IPS DF 4.7 (cell line): ENCODE measurements around the gene HOXA7.

ENCODE experiments used
- DNase-seq: peaks from one replicate; pipeline ENCODE4 v3.0.0-alpha.2; 2013; ENCODE audit warnings: low spot score; ENCODE audit errors: extremely low read depth

The HOXA7 gene

GRCh38 chr7:27156508-27156898, at the start of gene HOXA7:
TSS of gene HOXA7 (minus strand) at chr7:27156675. CDS start at chr7:27156545, 130 bp downstream.
- no peak for DNase-seq

GRCh38 chr7:27205325-27206280, 49.1 kb upstream of the HOXA7 start:
- DNase-seq, result no peak

DNA sequence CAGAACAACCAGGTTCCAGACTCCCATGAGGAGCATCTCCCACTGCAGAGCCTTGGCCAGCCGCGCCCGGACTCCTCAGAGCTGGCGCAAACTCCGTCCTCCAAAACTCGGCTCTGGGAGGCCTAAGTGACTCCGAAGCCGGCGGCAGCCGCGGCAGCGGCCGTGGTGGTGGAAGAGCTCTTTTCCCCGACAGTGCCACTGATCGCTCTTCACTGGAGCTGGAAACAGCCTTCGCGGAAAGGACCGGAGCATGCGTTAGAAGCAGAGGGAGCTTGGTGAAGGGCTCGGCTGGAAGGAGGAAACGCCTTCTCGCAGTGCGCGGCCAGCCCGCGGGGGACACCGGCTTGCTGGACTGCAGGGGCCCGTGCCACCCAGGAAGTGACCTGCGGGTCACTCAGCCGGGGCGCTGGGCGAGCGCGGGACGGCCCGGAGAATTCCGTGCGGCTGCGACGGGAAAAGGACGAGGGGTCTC, 48.4 kb upstream of the HOXA7 start:
- no peak for DNase-seq

DNA sequence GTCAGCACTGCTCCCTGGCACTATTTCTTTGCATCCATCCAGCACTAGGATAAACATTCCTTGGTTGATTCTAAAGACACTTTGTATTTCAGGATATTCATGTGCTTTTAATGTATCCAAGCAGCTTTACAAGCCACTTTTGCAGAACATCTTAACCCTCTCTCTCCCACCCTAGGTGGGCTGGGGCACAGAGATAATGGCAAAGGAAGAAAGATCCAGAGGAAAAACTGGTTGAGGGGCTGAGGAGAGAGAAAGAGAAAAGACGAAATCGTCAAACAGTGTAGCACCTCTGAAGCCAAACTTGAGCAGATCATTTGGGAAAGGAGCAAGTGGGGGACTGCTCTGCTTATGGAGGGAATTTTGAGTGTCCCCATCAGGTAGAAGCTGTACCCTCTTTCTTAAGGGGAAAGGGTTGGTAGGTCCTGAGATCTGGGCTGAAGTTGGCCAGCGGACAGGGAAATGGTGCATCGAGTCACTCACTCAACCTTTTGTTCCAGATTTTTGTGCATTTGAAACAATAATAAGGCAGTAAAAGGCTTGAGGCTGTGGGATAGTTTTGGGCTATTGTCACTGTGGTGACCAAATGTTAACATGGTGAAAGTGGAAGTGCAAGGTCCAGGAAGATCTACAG, 47.6 kb upstream of the HOXA7 start:
- no peak for DNase-seq

DNA sequence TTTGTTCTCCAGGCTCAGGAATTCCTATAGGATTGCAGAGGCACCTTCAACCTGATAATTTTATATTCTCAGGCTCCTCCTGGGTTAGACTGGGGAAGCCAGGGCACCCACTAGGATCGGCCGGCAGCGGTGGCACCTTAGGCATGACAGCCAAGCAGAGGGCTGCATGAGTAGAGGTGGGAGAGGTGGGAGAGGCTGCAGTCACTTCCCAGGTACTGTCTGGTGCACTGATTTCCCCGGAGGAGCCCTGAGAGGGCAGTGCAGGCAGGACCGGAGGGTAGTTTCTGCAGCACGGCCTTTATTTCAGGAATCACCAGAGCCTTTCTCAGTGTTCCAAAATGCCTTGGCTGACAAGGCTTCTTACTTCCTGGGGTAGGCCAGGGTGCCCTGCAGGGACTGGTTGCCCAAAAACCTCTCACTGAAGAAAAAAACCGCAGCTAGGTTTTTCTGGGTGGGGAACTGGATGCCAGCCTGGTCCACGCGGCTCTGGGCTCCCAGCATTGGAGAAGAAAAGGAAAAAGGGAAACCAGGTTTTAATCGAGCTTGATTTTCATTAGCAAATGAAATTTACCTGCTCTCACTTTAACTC, 47.0 kb upstream of the HOXA7 start:
- no peak for DNase-seq

DNA sequence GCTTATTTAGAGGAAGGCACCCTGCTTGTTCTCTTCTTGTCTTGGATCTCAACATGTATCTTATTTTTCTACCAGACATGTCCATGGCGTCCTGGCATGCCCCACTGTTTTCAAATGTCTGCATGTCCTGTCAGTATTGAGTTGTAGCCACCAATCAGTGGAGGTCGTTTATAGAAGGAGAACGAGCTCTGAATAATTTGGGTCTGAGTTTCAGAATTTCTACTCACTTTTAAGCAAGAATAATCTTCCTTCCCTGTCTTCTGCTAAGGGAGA, 46.3 kb upstream of the HOXA7 start:
- DNase-seq, result no peak

DNA sequence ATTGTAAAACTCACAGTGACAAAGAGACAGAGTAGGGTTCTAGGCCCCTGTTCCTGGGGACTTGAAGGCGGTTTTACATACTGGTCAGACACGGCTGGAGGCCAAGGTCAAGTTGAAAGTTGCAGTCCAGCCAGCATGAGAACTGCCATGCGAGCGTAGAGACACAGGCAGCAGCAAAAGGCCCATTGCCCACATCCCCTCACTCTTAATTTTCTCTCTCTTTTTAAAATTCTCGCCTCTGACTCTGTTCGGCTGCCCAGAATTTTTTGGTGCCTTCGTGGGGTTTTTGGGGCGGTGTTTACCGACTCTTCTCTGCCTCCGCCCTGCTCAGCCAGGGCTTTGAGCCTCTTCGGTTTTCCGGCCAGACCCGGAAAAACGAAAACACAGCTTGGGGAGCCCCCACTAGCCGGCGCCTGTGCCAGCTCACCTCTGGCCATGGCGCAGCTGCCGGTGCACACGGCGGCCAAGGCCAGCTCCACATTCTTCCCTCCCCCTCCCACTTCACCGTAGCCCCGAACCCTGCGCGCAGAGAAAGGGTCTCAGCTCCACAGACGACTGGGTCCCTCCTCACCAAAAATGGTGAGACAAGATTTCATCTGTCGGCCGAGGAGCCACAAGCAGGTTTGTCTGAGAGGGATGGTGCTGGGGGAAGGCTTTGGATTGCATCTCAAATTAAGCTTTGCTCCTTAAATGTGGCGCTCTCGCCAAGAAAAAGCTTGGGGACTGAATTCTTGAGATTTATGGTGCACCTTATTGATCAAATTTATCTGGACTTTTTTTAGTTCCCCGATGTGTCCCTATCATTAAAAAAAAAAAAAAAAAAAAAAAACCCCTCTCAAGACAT, 45.8 kb upstream of the HOXA7 start:
- DNase-seq, result no peak

DNA sequence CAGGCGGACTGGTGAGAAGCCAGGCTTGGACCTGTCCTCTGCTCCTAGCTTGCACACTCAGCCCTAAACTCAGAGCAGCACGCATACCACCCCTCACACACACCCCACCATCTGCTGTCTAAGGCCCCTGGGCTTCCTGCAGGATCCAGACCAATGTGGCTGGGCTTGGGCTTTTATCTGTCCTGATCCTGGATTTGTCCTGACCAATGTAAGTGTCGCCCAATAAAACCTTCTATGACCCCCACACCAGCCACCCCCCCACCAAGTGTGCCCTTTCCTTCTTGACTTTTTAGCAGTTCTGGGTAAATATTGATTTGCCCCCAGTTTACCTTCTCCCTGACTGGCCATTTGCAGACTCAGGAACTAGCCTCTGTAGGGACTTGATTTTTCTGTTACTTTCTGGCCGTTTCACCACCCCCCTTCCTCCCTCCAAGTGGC, 45.1 kb upstream of the HOXA7 start:
- no peak for DNase-seq

GRCh38 chr7:27200761-27201579, 44.5 kb upstream of the HOXA7 start:
- DNase-seq, result no peak

- no peak for DNase-seq
Observed at GRCh38 chr7:27199849-27200760, 43.6 kb upstream of the HOXA7 start, which contains the start of gene HOXA13. TSS of gene HOXA13 (minus strand) at chr7:27200091. CDS start at chr7:27200077, 14 bp downstream.

DNA sequence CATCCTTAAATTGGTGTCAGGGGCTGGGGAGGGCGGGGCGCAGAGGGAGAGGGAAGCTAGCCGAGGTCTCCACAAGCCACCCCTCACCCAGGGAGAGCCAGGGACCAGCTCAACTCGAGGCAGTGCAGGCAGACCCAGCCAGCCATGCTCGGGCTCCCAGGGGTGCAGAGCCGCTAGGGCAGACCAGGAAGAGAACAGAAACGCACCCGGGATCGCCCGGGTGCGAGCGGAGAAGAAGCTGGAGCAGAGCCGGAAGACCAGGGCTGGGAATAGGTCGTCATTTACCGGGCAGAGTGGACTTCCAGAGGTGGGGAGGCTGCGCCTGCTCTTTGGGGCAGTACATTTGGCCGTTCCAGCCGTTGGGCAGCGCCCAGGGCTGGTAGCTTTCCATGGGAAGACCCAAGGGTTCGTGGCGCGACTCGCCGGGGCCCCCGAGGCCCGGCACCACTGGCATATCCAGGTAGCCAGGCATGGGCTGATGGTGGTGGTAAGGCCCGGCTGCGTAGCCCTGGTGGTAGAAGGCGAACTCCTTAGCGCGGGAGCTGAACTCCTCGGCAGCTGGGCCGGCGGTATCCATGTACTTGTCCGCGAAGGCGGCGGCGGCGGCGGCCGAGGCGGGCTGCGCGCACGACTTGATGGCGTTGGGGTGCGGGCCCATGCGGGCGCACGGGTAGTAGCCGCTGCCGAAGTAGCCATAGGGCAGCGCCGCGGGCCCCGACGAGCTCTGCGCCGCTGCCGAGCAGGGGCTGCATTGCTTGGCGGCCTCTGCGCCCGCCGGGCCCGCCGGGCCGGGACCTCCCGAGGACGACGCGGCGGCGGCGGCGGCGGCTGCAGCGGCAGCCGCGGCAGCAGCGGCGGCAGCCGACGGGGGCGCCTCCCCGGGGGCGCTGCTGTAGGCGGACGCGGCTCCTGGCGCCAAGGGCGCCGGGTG, 42.7 kb upstream of the HOXA7 start:
- DNase-seq, result no peak

GRCh38 chr7:27198138-27198841, 41.8 kb upstream of the HOXA7 start:
- DNase-seq, result no peak

DNA sequence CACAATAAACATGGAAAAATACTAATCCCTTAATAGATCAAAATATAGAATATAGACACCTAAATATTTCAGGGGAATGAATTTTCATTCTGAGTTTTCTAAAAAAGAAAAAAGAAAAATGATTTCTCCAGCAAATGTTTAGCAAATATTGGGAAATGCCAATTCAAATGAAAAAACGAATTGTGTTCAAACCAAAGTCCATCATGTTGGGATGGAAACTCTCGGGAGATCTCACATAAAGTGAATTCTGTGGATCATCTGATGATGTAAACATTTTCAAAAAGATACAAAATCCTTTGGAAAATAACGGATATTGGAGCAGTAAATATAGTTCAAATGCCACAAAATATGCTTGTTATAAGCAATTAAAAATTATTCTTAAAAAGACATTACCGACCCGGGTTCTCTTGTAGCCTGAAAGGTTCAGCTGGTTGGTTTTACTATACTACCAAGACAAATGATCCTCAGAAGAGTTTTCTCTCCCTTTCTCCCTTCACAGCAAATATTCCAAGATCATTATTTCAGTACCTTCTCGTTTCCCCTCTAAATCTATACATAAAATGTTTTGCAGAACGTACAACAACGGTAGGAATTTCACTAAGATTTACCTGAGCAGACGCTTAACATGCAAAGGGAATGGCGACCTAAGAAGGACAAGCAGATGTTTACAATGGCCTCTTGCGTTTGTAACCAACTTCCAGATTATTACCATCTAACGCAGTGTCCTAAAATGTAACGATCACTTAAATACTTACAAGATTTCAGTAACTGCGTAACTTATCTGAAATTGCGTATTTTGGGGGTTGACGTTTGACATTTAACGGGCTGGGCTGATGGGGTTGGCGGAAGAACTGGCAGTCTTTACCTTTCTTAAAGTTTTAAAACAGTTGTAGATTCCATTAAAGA, 40.9 kb upstream of the HOXA7 start:
- no peak for DNase-seq

DNA sequence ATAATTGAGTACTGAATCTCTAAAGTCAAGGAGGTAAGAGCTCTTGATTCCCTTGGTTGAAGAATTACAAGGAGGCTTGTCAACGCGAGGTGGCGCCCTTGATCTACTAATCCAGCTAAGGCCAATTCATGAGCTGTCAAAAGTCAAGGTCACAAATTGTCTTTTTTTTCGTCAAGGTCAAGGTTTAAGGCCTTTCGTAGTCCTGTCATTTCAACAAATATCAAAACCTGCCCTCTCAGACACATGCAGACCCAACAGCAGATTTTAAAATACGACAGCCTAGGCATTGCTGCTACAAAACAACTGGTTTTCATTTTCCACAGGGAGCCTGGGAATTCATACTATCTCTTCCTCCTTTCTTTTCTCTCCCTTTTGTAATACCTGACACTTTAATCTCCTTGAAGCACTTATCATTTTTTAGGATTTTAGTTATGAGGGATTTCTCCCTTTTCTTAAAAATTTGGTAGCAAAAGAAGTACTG, 39.9 kb upstream of the HOXA7 start:
- DNase-seq, result no peak

DNA sequence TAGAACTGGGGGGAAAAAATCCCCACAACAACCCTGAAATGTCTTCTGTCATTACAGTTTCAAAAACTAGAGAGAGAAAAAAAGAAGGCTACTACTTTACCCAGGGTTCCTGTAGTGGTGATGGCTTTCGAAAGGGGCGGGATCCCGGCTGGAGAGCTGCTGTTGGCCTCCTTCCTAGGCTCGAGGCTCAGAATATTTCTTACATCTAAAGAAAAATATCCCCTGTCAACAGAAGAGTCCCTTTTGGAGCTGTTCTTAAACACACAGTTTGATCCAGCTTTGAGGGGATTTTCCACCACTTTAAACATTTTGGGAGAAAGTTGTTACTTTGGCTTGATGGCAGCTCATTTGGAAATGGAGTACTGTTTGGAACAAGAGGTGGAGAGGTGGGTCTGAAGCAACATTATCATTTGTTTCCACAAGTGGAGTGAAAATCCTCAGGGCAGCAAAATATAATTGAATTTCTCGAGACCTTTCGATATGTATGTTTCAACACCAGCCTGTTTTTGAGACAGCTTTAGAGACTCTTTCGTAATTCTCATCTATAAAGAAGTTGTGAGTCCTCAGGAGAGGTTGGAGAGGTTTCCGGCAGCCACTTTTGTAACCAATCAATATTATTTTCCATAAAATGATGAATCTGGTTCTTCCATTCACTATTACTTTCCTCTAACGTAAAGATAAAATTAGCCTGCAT, 38.4 kb upstream of the HOXA7 start:
- DNase-seq, result no peak

DNA sequence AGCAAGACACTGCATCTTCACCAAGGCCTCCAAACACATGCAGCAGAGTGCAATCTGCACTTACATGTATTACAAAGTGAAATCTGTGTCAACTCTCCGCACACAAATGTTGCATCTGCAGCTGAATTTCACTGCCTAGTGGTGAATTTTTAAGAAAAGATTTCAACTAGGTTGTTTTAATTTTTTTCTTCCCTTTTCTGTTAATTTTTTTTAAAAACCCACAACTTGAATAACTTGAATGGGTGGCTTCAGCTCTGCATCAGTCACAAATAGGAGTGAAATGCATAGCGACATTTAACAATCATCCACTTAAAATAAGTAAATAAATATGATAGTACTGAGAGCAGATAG, 37.5 kb upstream of the HOXA7 start:
- no peak for DNase-seq
